ENCODE data around the gene SETD1A. TPM values are rescaled to one million over a fixed set of nuclear protein-coding genes. Genes with fewer than 3 reads are reported as not detected.

SETD1A gene
- total RNA-seq, 1 donor = 16.1 TPM

GRCh38 chr16:30980023-30980371 is 22.4 kb downstream of the SETD1A start:
- H3K4me1 ChIP-seq (ENCODE audit: insufficient read depth, low read length) = peaks cover 4% of the 10 kb centered on the region
- H3K27me3 ChIP-seq (ENCODE audit: insufficient read depth, low read length) = no peaks in the 10 kb centered on the region
- no peak overlapping the region for H3K4me3 ChIP-seq (ENCODE audit: low read length)
- no peaks in the 10 kb centered on the region for H3K9me3 ChIP-seq (ENCODE audit: low read depth, low read length)

GRCh38 chr16:30980434-30980833 is 22.9 kb downstream of the SETD1A start:
- peaks cover 8% of the 10 kb centered on the region for H3K4me1 ChIP-seq (ENCODE audit: insufficient read depth, low read length)
- no peaks in the 10 kb centered on the region for H3K9me3 ChIP-seq (ENCODE audit: low read depth, low read length)
- H3K27me3 ChIP-seq (ENCODE audit: insufficient read depth, low read length) = no peaks in the 10 kb centered on the region
- no peak overlapping the region for H3K4me3 ChIP-seq (ENCODE audit: low read length)

- peaks cover 9% of the 10 kb centered on the region for H3K4me1 ChIP-seq (ENCODE audit: insufficient read depth, low read length)
- no peaks in the 10 kb centered on the region for H3K9me3 ChIP-seq (ENCODE audit: low read depth, low read length)
- no peaks in the 10 kb centered on the region for H3K27me3 ChIP-seq (ENCODE audit: insufficient read depth, low read length)
- no peak overlapping the region for H3K4me3 ChIP-seq (ENCODE audit: low read length)
Measured at GRCh38 chr16:30980959-30981358, 23.4 kb downstream of the SETD1A start.

GRCh38 chr16:30982548-30983288 is 25.2 kb downstream of the SETD1A start:
- no peaks in the 10 kb centered on the region for H3K27me3 ChIP-seq (ENCODE audit: insufficient read depth, low read length)
- H3K4me3 ChIP-seq (ENCODE audit: low read length) = no peak overlapping the region
- H3K4me1 ChIP-seq (ENCODE audit: insufficient read depth, low read length) = peaks cover 9% of the 10 kb centered on the region
- H3K9me3 ChIP-seq (ENCODE audit: low read depth, low read length) = no peaks in the 10 kb centered on the region

- Histone ChIP-seq H3K9me3 (ENCODE audit: low read depth, low read length) (no peaks in the 10 kb centered on the region), H3K4me1 (ENCODE audit: insufficient read depth, low read length) (peaks cover 9% of the 10 kb centered on the region), H3K27me3 (ENCODE audit: insufficient read depth, low read length) (no peaks in the 10 kb centered on the region), H3K4me3 (ENCODE audit: low read length) (no peak overlapping the region)
Measured at GRCh38 chr16:30983289-30983889, 25.8 kb downstream of the SETD1A start.

GRCh38 chr16:30983898-30984610 is 26.5 kb downstream of the SETD1A start:
- Histone ChIP-seq H3K4me3 (ENCODE audit: low read length) (no peak overlapping the region), H3K9me3 (ENCODE audit: low read depth, low read length) (no peaks in the 10 kb centered on the region), H3K27me3 (ENCODE audit: insufficient read depth, low read length) (no peaks in the 10 kb centered on the region), H3K4me1 (ENCODE audit: insufficient read depth, low read length) (peaks cover 9% of the 10 kb centered on the region)

GRCh38 chr16:30984669-30985400 is 27.3 kb downstream of the SETD1A start, which contains the start of gene HSD3B7:
Gene HSD3B7, plus strand, starts transcription at chr16:30985207. Its CDS starts 452 bp downstream, at chr16:30985659.
- Histone ChIP-seq H3K9me3 (ENCODE audit: low read depth, low read length) (no peaks in the 10 kb centered on the region), H3K4me3 (ENCODE audit: low read length) (no peak within 1 kb of the TSS), H3K4me1 (ENCODE audit: insufficient read depth, low read length) (peaks cover 9% of the 10 kb centered on the region), H3K27me3 (ENCODE audit: insufficient read depth, low read length) (no peaks in the 10 kb centered on the region)

- Histone ChIP-seq H3K4me1 (ENCODE audit: insufficient read depth, low read length) (peaks cover 9% of the 10 kb centered on the region), H3K9me3 (ENCODE audit: low read depth, low read length) (no peaks in the 10 kb centered on the region), H3K4me3 (ENCODE audit: low read length) (no peak overlapping the region), H3K27me3 (ENCODE audit: insufficient read depth, low read length) (no peaks in the 10 kb centered on the region)
Measured at GRCh38 chr16:30985401-30986128, 28.0 kb downstream of the SETD1A start.

GRCh38 chr16:30986129-30986991 is 28.8 kb downstream of the SETD1A start:
- Histone ChIP-seq H3K4me1 (ENCODE audit: insufficient read depth, low read length) (peaks cover 9% of the 10 kb centered on the region), H3K27me3 (ENCODE audit: insufficient read depth, low read length) (no peaks in the 10 kb centered on the region), H3K9me3 (ENCODE audit: low read depth, low read length) (no peaks in the 10 kb centered on the region), H3K4me3 (ENCODE audit: low read length) (no peak overlapping the region)

- Histone ChIP-seq H3K27me3 (ENCODE audit: insufficient read depth, low read length) (no peaks in the 10 kb centered on the region), H3K4me1 (ENCODE audit: insufficient read depth, low read length) (peaks cover 9% of the 10 kb centered on the region), H3K4me3 (ENCODE audit: low read length) (no peak overlapping the region), H3K9me3 (ENCODE audit: low read depth, low read length) (no peaks in the 10 kb centered on the region)
Measured at GRCh38 chr16:30987581-30988190, 30.1 kb downstream of the SETD1A start.

GRCh38 chr16:30989469-30990047 is 32.0 kb downstream of the SETD1A start:
- Histone ChIP-seq H3K4me3 (ENCODE audit: low read length) (no peak overlapping the region), H3K4me1 (ENCODE audit: insufficient read depth, low read length) (peaks cover 20% of the 10 kb centered on the region), H3K27me3 (ENCODE audit: insufficient read depth, low read length) (no peaks in the 10 kb centered on the region), H3K9me3 (ENCODE audit: low read depth, low read length) (no peaks in the 10 kb centered on the region)

- Histone ChIP-seq H3K4me1 (ENCODE audit: insufficient read depth, low read length) (peaks cover 15% of the 10 kb centered on the region), H3K27me3 (ENCODE audit: insufficient read depth, low read length) (no peaks in the 10 kb centered on the region), H3K9me3 (ENCODE audit: low read depth, low read length) (no peaks in the 10 kb centered on the region), H3K4me3 (ENCODE audit: low read length) (no peak overlapping the region)
Measured at GRCh38 chr16:30990105-30990504, 32.6 kb downstream of the SETD1A start.

GRCh38 chr16:30991052-30991451 is 33.5 kb downstream of the SETD1A start:
- Histone ChIP-seq H3K9me3 (ENCODE audit: low read depth, low read length) (no peaks in the 10 kb centered on the region), H3K27me3 (ENCODE audit: insufficient read depth, low read length) (no peaks in the 10 kb centered on the region), H3K4me3 (ENCODE audit: low read length) (no peak overlapping the region), H3K4me1 (ENCODE audit: insufficient read depth, low read length) (peaks cover 11% of the 10 kb centered on the region)
